K562 (cell line): ENCODE measurements around the gene NAA38. TPM values are rescaled to one million over a fixed set of nuclear protein-coding genes. Genes with fewer than 3 reads are reported as not detected.

Experiments
- ATAC-seq: fragments of 200-7000 bp; cut with Tn5 transposase; 3 replicates; pipeline ENCODE4 v1.9.1; 2020; ENCODE audit warnings: moderate library complexity
- BruUV-seq: library from RNA; stranded (reverse); fragments of 400-500 nt; replicated peaks from 2 replicates; lab custom pipeline; 2021; lab: Mats Ljungman, UMichigan
- CTCF ChIA-PET: fragments of 300-600 bp; formaldehyde crosslinking; extraction: SDS; loops from one replicate; lab custom pipeline; 2021; ENCODE audit warnings: low intra/inter-chr PET ratio; lab: Yijun Ruan, JAX
- POLR2A ChIA-PET: fragments of 300-600, 350-650 bp; sonication (Branson Sonifier 250); formaldehyde crosslinking; extraction: SDS; loops from one replicate; lab custom pipeline; 2021; ENCODE audit warnings: antibody characterized with exemption, inconsistent platforms; lab: Yijun Ruan, JAX
- DNase-seq, 4 experiments: peaks; one replicate each; pipeline versions ENCODE4 v3.0.0 to v3.0.0-alpha.2; 2011 to 2018; ENCODE audit warnings: low spot score in 3 of 4, mixed read lengths in 3 of 4; ENCODE audit errors: extremely low read depth in 1 of 4
- FAIRE-seq: peaks from 2 replicates; lab custom pipeline; 2011; peaks lifted over from hg19 to GRCh38; lab: Jason Lieb, UNC
- H2AFZ ChIP-seq: 2 replicates; pipeline ENCODE4 v1.6.0; 2011; ENCODE audit warnings: low read depth, low read length, control low read depth, inconsistent platforms
- H3K27ac ChIP-seq: fragments of 200-600 bp; 3 replicates; pipeline ENCODE4 v1.8.0; 2011; ENCODE audit warnings: low read depth, mild to moderate bottlenecking, control low read depth, inconsistent platforms, low read length, moderate library complexity, mixed read lengths; ENCODE audit errors: extremely low read depth
- H3K27me3 ChIP-seq, 2 experiments: fragments of 300-600 bp in 1 of 2; 2 replicates in 1 of 2; 3 replicates in 1 of 2; pipeline versions ENCODE4 v1.6.0 to v1.8.0; 2011; ENCODE audit warnings: inconsistent platforms in 2 of 2, low read length in 2 of 2, mild to moderate bottlenecking in 1 of 2, mixed read lengths in 1 of 2, moderate library complexity in 1 of 2; ENCODE audit not compliant: control insufficient read depth in 2 of 2, insufficient read depth in 2 of 2
- H3K36me3 ChIP-seq: fragments of 300-600 bp; 3 replicates; pipeline ENCODE4 v1.8.0; 2011; ENCODE audit warnings: mild to moderate bottlenecking, low read length, inconsistent platforms; ENCODE audit not compliant: control insufficient read depth, insufficient read depth
- H3K4me1 ChIP-seq, 2 experiments: fragments of 200-600 bp in 1 of 2; replicated peaks in 1 of 2; 2 replicates in 1 of 2; 3 replicates in 1 of 2; pipeline versions ENCODE4 v1.5.1 to v1.8.0; 2011; ENCODE audit warnings: inconsistent platforms in 2 of 2, low read length in 2 of 2, mild to moderate bottlenecking in 1 of 2, mixed read lengths in 1 of 2, moderate library complexity in 1 of 2; ENCODE audit not compliant: control insufficient read depth in 2 of 2, insufficient read depth in 2 of 2
- H3K4me2 ChIP-seq: 2 replicates; pipeline ENCODE4 v1.6.1; 2011; ENCODE audit warnings: low read length, control low read depth, inconsistent platforms, mixed read lengths; ENCODE audit not compliant: insufficient read depth
- H3K4me3 ChIP-seq: fragments of 200-600 bp; sonication (generic), shearing (Covaris generic); 2 replicates; pipeline ENCODE4 v1.5.1; 2016; ENCODE audit warnings: control low read depth, inconsistent platforms
- H3K79me2 ChIP-seq: fragments of 200-600 bp; 3 replicates; pipeline ENCODE4 v1.8.0; 2011; ENCODE audit warnings: low read length, inconsistent platforms; ENCODE audit not compliant: control insufficient read depth, insufficient read depth
- H3K9ac ChIP-seq, 2 experiments: 2 replicates each; pipeline versions ENCODE4 v1.6.0 to v1.6.1; 2011; ENCODE audit warnings: low read depth in 2 of 2, low read length in 2 of 2, control low read depth in 1 of 2, inconsistent platforms in 1 of 2, mild to moderate bottlenecking in 1 of 2, mixed read lengths in 1 of 2; ENCODE audit not compliant: insufficient read depth in 1 of 2
- H3K9me1 ChIP-seq: one replicate; pipeline ENCODE4 v1.6.0; 2011; ENCODE audit warnings: inconsistent platforms, mild to moderate bottlenecking, low read length, moderate library complexity; ENCODE audit not compliant: control insufficient read depth, insufficient read depth
- H3K9me3 ChIP-seq: replicated peaks from 2 replicates; pipeline ENCODE4 v1.5.1; 2011; ENCODE audit warnings: low read depth, low read length, inconsistent platforms; ENCODE audit not compliant: control insufficient read depth, insufficient read depth
- H4K20me1 ChIP-seq: replicated peaks from 2 replicates; pipeline ENCODE4 v1.6.1; 2011; ENCODE audit warnings: low read length, inconsistent platforms, mixed read lengths; ENCODE audit not compliant: control insufficient read depth, insufficient read depth
- BRD4 ChIP-seq: fragments of 200-600 bp; sonication (generic); IDR thresholded peaks from 2 replicates; pipeline ENCODE4 v1.6.1; 2017; ENCODE audit warnings: inconsistent platforms
- MAFK ChIP-seq: IDR thresholded peaks from 2 replicates; pipeline ENCODE4 v1.6.1; 2011; ENCODE audit warnings: low read length, improper control_type of control experiment
- MNT ChIP-seq, 2 experiments: fragments of 450-650 bp; conservative IDR thresholded peaks; 2 replicates each; pipeline ENCODE4 v1.6.1; 2017; ENCODE audit warnings: mild to moderate bottlenecking in 2 of 2, moderate library complexity in 2 of 2
- NR4A1 ChIP-seq, 2 experiments: fragments of 250-450 bp in 1 of 2; fragments of 450-650 bp in 1 of 2; sonication (Bioruptor Pico) in 1 of 2; IDR thresholded peaks; 2 replicates each; pipeline versions ENCODE4 v1.4.0 to v1.6.1; 2016 to 2020; ENCODE audit warnings: mild to moderate bottlenecking in 2 of 2, missing compliant biosample characterization in 1 of 2, missing genetic modification characterization in 1 of 2, moderate library complexity in 1 of 2
- TGIF2 ChIP-seq: sonication (generic); formaldehyde crosslinking; IDR thresholded peaks from 2 replicates; pipeline ENCODE4 v1.8.1; 2022; ENCODE audit warnings: mild to moderate bottlenecking, missing genetic modification reagents, moderate library complexity
- ZC3H8 ChIP-seq: fragments of 450-650 bp; IDR thresholded peaks from 2 replicates; pipeline ENCODE4 v1.6.1; 2017
- ZFP1 ChIP-seq: fragments of 450-650 bp; formaldehyde crosslinking; IDR thresholded peaks from 2 replicates; pipeline ENCODE4 v1.4.0; 2020; ENCODE audit warnings: mild to moderate bottlenecking, mixed read lengths
- ZNF76 ChIP-seq: fragments of 250-450 bp; sonication (Bioruptor Pico); IDR thresholded peaks from 2 replicates; pipeline ENCODE4 v1.4.0; 2020; ENCODE audit warnings: mild to moderate bottlenecking, moderate library complexity, borderline replicate concordance
- WGBS: fragments of 100-300 bp; shearing (Covaris generic); methylation state at CpG from one replicate; pipeline ENCODE4 v1.1.6; 2016; ENCODE audit warnings: low coverage, mixed read lengths; ENCODE audit not compliant: insufficient coverage; ENCODE audit errors: missing lambda C conversion rate; 5-methylcytosine and 5-hydroxymethylcytosine counted together
- in situ Hi-C: fragments of 300-500 bp; cut with MboI; formaldehyde crosslinking; loops from 4 replicates; pipeline ENCODE4 v1.15.0; 2018; ENCODE audit warnings: inconsistent platforms, mixed read lengths
- intact Hi-C: fragments of 100-400 bp; cut with micrococcal nuclease; formaldehyde crosslinking; loops from 2 replicates; pipeline ENCODE4 v1.14.2; 2022
- polyA plus RNA-seq, 8 experiments: library from polyadenylated mRNA; depleted of rRNA in 4 of 8; stranded (reverse) in 5 of 8; unstranded in 3 of 8; fragments of >200 nt; fragmentation: Nextera tagmentation in 2 of 8; fragmentation: Illumina TruSeq in 1 of 8; extraction: Ambion mirVana in 2 of 8; extraction: Trizol in 1 of 8; gene quantifications; 2 replicates each; pipeline versions ENCODE4 v1.2.1 to v1.2.3, GENCODE V29; 2011 to 2014; ENCODE audit warnings: inconsistent platforms in 1 of 8, missing spikeins in 1 of 8
- total RNA-seq, 7 experiments: library from RNA; depleted of rRNA in 6 of 7; stranded (reverse); fragments of >200 nt in 6 of 7; fragmentation: Illumina TruSeq in 2 of 7; extraction: Trizol in 2 of 7; gene quantifications; 2 replicates each; pipeline versions ENCODE4 v1.2.1 to v1.2.3, GENCODE V29; 2011 to 2021; ENCODE audit warnings: low replicate concordance in 1 of 7
- TF ChIP-seq, protein P1 (sequence below): fragments of 250-450 bp; sonication (Bioruptor Pico); IDR thresholded peaks from 2 replicates; pipeline ENCODE4 v1.4.0; 2020; ENCODE audit warnings: mild to moderate bottlenecking, moderate library complexity

NAA38 gene
- total and polyA plus RNA-seq, 9 of the 15 experiments (the other 6 are each of a cell fraction or from before 2014, with no cell fraction given): 16.4 to 99.8 (median 57.3) TPM

GRCh38 chr17:7859028-7859427, 1.7 kb upstream of the NAA38 start:
- no peak overlapping the region for H2AFZ ChIP-seq
- in situ Hi-C loops: no loop called here
- H3K4me1 ChIP-seq: peaks cover 11 to 37% of the 10 kb centered on the region in 2 experiments; a peak in 4 of 5 replicates
- 74% methylated on average over 7 of the region's 8 CpGs for WGBS
- H3K79me2 ChIP-seq: peaks cover 12% of the 10 kb centered on the region
- TF ChIP-seq BRD4: no peak
- TF ChIP-seq, protein P1, sequence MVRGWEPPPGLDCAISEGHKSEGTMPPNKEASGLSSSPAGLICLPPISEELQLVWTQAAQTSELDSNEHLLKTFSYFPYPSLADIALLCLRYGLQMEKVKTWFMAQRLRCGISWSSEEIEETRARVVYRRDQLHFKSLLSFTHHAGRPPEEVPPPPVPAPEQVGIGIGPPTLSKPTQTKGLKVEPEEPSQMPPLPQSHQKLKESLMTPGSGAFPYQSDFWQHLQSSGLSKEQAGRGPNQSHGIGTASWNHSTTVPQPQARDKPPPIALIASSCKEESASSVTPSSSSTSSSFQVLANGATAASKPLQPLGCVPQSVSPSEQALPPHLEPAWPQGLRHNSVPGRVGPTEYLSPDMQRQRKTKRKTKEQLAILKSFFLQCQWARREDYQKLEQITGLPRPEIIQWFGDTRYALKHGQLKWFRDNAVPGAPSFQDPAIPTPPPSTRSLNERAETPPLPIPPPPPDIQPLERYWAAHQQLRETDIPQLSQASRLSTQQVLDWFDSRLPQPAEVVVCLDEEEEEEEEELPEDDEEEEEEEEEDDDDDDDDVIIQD: no peak
- TF ChIP-seq TGIF2 (CRISPR knock-in tag): no peak
- TF ChIP-seq NR4A1 (CRISPR knock-in tag; IDR thresholded peaks at IDR 0.05): no peak
- no peak for TF ChIP-seq NR4A1 (tag; IDR thresholded peaks at IDR 0.05)
- TF ChIP-seq ZC3H8: no peak
- TF ChIP-seq MNT (conservative IDR thresholded peaks at IDR 0.05): no peak
- no peak for TF ChIP-seq MAFK
- no peak for TF ChIP-seq ZNF76 (CRISPR knock-in tag)
- no peak for TF ChIP-seq ZFP1 (CRISPR knock-in tag)
- TF ChIP-seq, all 486 proteins: peak for 0
- H3K27me3 ChIP-seq: no peaks in the 10 kb centered on the region
- no peaks in the 10 kb centered on the region for H4K20me1 ChIP-seq
- no peak overlapping the region for H3K27ac ChIP-seq
- peak overlapping the region; percentile 88 to 94; a peak in 2 of 4 replicates for H3K9ac ChIP-seq
- no peaks in the 10 kb centered on the region for H3K9me1 ChIP-seq
- POLR2A ChIA-PET: interaction anchor here (0.5 to 2.9 kb wide), 2 partner anchors 11 to 26 kb away, joined by 3 to 17 read pairs; no protein-coding TSS in a partner anchor
- CTCF ChIA-PET: interaction anchor here (0.7 to 1.0 kb wide), 2 partner anchors 17 to 113 kb away, joined by 3 to 4 read pairs; no protein-coding TSS in a partner anchor
- FAIRE-seq (no peak), ATAC-seq (no peak), DNase-seq (no peak)
- H3K4me3 ChIP-seq: peak overlapping the region; percentile 65
- no peaks in the 10 kb centered on the region for H3K9me3 ChIP-seq
- peak overlapping the region; percentile 93 for H3K4me2 ChIP-seq
- peaks cover 20% of the 10 kb centered on the region; the same call in 2 of the 3 replicates for H3K36me3 ChIP-seq
- intact Hi-C loops: loop anchor here (5.0 to 10.0 kb wide), 2 partner anchors 37 to 114 kb away; no protein-coding TSS in a partner anchor
- no TSS peak for BruUV-seq
